A673 (cell line): ENCODE measurements around the gene PPM1N. TPM values are rescaled to one million over a fixed set of nuclear protein-coding genes. Genes with fewer than 3 reads are reported as not detected.

Experiments
- BruUV-seq: library from RNA; stranded (reverse); fragments of 400-500 nt; replicated peaks from 2 replicates; lab custom pipeline; 2021; lab: Mats Ljungman, UMichigan
- CTCF ChIA-PET: fragments of 300-600 bp; sonication (Branson Sonifier 250); formaldehyde crosslinking; loops from one replicate; lab custom pipeline; 2022; ENCODE audit warnings: antibody characterized with exemption; lab: Charles Lee
- POLR2A ChIA-PET: fragments of 300-600 bp; sonication (Branson Sonifier 250); formaldehyde crosslinking; loops from one replicate; lab custom pipeline; 2022; ENCODE audit warnings: antibody characterized with exemption; ENCODE audit not compliant: low non-redundant PET; lab: Charles Lee
- DNase-seq: peaks from one replicate; pipeline ENCODE4 v3.0.0-alpha.2; 2015; ENCODE audit warnings: low spot score
- H3K27ac ChIP-seq: fragments of 200-600 bp; sonication (generic); 2 replicates; pipeline ENCODE4 v1.5.1; 2016; ENCODE audit warnings: mixed run types, low read depth, mild to moderate bottlenecking, mixed read lengths, antibody characterized with exemption, low read length; ENCODE audit not compliant: poor library complexity, severe bottlenecking
- H3K27me3 ChIP-seq: fragments of 200-600 bp; sonication (generic); replicated peaks from 2 replicates; pipeline ENCODE4 v1.6.1; 2017; ENCODE audit warnings: mixed run types, low read depth, mild to moderate bottlenecking, mixed read lengths, antibody characterized with exemption, low read length; ENCODE audit not compliant: insufficient read depth, poor library complexity
- H3K36me3 ChIP-seq: fragments of 200-600 bp; sonication (generic); 2 replicates; pipeline ENCODE4 v1.6.1; 2016; ENCODE audit warnings: mixed run types, mild to moderate bottlenecking, mixed read lengths, antibody characterized with exemption, low read length; ENCODE audit not compliant: insufficient read depth, poor library complexity, severe bottlenecking
- H3K4me1 ChIP-seq: fragments of 200-600 bp; sonication (generic); 2 replicates; pipeline ENCODE4 v1.6.1; 2017; ENCODE audit warnings: mixed run types, mild to moderate bottlenecking, mixed read lengths, antibody characterized with exemption, low read length; ENCODE audit not compliant: insufficient read depth, poor library complexity, severe bottlenecking
- H3K4me3 ChIP-seq: fragments of 200-600 bp; sonication (generic); 2 replicates; pipeline ENCODE4 v1.5.1; 2016; ENCODE audit warnings: low read depth, mixed run types, mild to moderate bottlenecking, mixed read lengths, low read length; ENCODE audit not compliant: poor library complexity, severe bottlenecking
- H3K9me3 ChIP-seq: fragments of 200-600 bp; sonication (generic); 2 replicates; pipeline ENCODE4 v1.6.1; 2016; ENCODE audit warnings: mixed run types, low read depth, mild to moderate bottlenecking, mixed read lengths, antibody characterized with exemption, low read length; ENCODE audit not compliant: poor library complexity, severe bottlenecking
- EZH2 ChIP-seq: fragments of 200-600 bp; sonication (generic); IDR thresholded peaks from 2 replicates; pipeline ENCODE4 v1.6.1; 2017; ENCODE audit warnings: borderline replicate concordance, low read depth, mild to moderate bottlenecking, mixed read lengths, antibody characterized with exemption, low read length; ENCODE audit not compliant: poor library complexity, severe bottlenecking
- intact Hi-C: fragments of 100-400 bp; cut with micrococcal nuclease; formaldehyde crosslinking; loops from one replicate; pipeline ENCODE4 v1.10.0; 2022; ENCODE audit not compliant: unreplicated experiment
- total RNA-seq: library from RNA; stranded (reverse); gene quantifications from 2 replicates; pipeline ENCODE4 v1.2.3, GENCODE V29; 2021
- TF ChIP-seq, protein P1 (sequence below): fragments of 300-800, 200-600 bp; sonication (generic); conservative IDR thresholded peaks from 2 replicates; pipeline ENCODE4 v1.5.1; 2017; ENCODE audit warnings: low read depth, mild to moderate bottlenecking, antibody characterized with exemption, low read length, moderate library complexity, mixed read lengths

PPM1N gene
- total RNA-seq, 1 experiment from 2014 or later: 0.80 TPM

DNA sequence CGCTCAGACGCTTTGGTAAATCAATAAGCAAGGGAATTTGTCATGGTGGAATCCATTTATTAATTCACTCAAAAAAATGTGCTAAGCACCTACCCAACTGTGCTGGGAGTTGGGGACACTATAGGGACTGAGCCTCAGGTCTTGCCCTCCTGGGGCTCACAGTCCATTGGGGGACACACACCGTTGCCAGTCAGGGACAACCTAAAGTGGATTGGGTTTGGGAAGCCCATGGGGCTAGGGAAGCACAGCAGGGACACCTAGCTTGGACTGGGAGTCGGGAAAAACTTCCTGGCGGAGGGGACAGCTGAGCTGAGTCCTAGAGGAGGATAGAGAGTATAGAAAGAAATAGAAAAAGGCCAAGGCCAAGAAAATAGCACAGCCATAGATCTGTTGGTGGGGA, 21.9 kb upstream of the PPM1N start:
- intact Hi-C loops: no loop called here
- Histone ChIP-seq H3K4me3 (no peak overlapping the region), H3K36me3 (no peaks in the 10 kb centered on the region), H3K27me3 (no peaks in the 10 kb centered on the region), H3K27ac (no peak overlapping the region), H3K4me1 (peaks cover 5% of the 10 kb centered on the region), H3K9me3 (no peaks in the 10 kb centered on the region)
- TF ChIP-seq, protein P1, sequence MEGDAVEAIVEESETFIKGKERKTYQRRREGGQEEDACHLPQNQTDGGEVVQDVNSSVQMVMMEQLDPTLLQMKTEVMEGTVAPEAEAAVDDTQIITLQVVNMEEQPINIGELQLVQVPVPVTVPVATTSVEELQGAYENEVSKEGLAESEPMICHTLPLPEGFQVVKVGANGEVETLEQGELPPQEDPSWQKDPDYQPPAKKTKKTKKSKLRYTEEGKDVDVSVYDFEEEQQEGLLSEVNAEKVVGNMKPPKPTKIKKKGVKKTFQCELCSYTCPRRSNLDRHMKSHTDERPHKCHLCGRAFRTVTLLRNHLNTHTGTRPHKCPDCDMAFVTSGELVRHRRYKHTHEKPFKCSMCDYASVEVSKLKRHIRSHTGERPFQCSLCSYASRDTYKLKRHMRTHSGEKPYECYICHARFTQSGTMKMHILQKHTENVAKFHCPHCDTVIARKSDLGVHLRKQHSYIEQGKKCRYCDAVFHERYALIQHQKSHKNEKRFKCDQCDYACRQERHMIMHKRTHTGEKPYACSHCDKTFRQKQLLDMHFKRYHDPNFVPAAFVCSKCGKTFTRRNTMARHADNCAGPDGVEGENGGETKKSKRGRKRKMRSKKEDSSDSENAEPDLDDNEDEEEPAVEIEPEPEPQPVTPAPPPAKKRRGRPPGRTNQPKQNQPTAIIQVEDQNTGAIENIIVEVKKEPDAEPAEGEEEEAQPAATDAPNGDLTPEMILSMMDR: no peak
- no peak for TF ChIP-seq EZH2
- CTCF ChIA-PET: interaction anchor here (0.6 to 0.7 kb wide), 2 partner anchors 155 to 722 kb away, joined by 3 to 4 read pairs; no protein-coding TSS in a partner anchor
- POLR2A ChIA-PET: interaction anchor here (0.7 kb wide), 1 partner anchor 135 kb away, joined by 8 read pairs; no protein-coding TSS in a partner anchor
- DNase-seq: no peak
- BruUV-seq: no TSS peak

DNA sequence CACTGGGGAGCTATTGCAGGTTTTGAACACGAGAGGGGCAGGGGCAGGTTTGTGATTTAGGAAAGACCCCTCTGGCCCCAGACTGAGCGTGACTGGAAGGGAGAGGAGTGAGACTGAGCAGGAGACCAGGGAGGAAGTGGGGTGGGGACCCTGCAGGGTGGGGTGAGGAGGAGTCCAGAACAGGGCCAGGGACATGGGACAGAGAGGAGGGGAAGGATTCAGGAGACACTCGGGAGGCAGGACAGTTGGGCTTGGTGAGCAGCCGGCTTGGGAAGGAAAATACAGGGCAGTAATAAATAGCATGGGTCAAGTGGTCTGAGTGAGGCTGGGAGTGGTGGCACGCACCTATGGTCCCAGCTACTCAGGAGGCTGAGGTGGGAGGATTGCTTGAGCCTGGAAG, 21.1 kb upstream of the PPM1N start:
- Histone ChIP-seq H3K4me1 (peaks cover 5% of the 10 kb centered on the region), H3K9me3 (no peaks in the 10 kb centered on the region), H3K36me3 (no peaks in the 10 kb centered on the region), H3K27me3 (no peaks in the 10 kb centered on the region), H3K27ac (no peak overlapping the region), H3K4me3 (no peak overlapping the region)
- POLR2A ChIA-PET: no interaction called here
- CTCF ChIA-PET: interaction anchor here (0.6 to 5.6 kb wide), 3 partner anchors 34 to 52 kb away, joined by 4 to 99 read pairs (median 13); no protein-coding TSS in a partner anchor
- no peak for TF ChIP-seq EZH2
- TF ChIP-seq, protein P1: no peak
- intact Hi-C loops: no loop called here
- no TSS peak for BruUV-seq
- DNase-seq: no peak

DNA sequence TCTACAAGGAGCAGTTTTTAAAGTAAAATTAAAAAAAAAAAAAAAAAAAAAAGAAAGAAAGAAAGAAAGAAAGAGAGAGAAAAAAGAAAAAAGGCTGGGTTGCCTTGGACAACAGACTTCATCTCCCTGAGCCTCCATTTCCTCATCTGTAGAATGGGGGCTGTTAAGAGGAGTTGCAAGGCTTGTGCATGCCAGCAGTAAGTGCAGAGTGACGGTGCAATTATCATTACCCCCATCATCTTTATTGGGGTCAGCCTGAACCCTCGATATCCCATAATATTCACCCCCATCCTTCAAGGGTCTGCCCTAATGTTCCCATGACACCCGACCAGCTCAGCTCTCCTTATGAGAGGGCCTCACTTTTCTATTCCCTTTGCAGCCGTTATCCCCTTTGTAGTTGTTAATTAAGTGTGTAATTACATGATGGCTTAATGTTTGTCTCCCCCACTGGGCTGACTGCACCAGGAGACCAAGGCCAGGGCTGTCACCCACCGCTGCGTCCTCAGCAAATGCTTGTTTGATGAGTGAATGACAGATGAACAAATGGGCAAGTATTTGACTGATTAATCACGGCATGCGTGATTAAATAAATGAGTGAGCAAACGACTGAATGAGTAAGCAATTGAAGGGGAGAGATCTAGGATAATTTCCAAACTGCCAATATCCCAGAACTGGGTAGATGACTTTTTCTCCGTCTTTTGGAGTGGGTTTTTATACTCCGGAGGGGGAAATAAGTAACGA, 20.4 kb upstream of the PPM1N start:
- H3K36me3 ChIP-seq: no peaks in the 10 kb centered on the region
- H3K4me1 ChIP-seq: peaks cover 5% of the 10 kb centered on the region
- DNase-seq: peak; percentile 74
- POLR2A ChIA-PET: no interaction called here
- CTCF ChIA-PET: interaction anchor here (0.6 to 5.6 kb wide), 11 partner anchors 9 to 300 kb away, joined by 3 to 99 read pairs (median 4); partner anchors contain the start of genes BLOC1S3, FOSB and TRAPPC6A
- peak overlapping the region; percentile 95 for H3K27ac ChIP-seq
- intact Hi-C loops: loop anchor here (1.0 kb wide), 1 partner anchor 39 kb away; no protein-coding TSS in a partner anchor
- no peak for TF ChIP-seq EZH2
- TF ChIP-seq, protein P1: no peak
- no peaks in the 10 kb centered on the region for H3K9me3 ChIP-seq
- H3K4me3 ChIP-seq: peak overlapping the region; percentile 51
- H3K27me3 ChIP-seq: no peaks in the 10 kb centered on the region
- BruUV-seq: no TSS peak
